ENCODE measurements around the gene SNRNP40. TPM values are rescaled to one million over a fixed set of nuclear protein-coding genes. Genes with fewer than 3 reads are reported as not detected.

Gene SNRNP40
- total RNA-seq, 4 donors from 2014 or later: 22.9 to 63.5 (median 34.3) TPM

DNA sequence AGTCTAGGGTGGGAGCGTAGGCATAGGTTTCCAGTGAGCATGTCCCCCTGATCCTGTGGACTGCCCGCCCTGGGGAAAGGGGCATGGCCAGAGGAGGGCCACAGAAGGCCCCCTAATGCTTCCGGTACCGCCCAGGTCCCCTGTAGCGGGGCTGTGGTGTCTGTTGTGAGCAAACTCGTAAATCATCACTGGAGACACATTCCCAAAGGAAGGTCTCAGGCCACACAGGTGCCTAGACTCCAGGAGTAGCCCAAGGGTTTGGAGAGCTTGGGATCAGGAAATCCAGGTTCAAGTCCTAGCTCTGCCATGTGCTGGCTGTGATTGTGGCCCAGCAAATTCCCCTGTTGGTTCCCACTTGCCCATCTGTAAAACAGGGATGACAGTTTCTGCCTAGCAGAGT lies 77.1 kb downstream of the SNRNP40 start:
- Histone ChIP-seq H3K4me1 (peaks cover 0 to 15% (median 0%) of the 10 kb centered on the region in 4 donors), H3K27ac (no peak overlapping the region), H3K4me3 (no peak overlapping the region), H3K27me3 (no peaks in the 10 kb centered on the region), H3K9me3 (no peaks in the 10 kb centered on the region), H3K36me3 (no peaks in the 10 kb centered on the region)
- no peak for DNase-seq
- TF ChIP-seq POLR2A (IDR thresholded peaks at IDR 0.05): no peak
- TF ChIP-seq, protein P1, sequence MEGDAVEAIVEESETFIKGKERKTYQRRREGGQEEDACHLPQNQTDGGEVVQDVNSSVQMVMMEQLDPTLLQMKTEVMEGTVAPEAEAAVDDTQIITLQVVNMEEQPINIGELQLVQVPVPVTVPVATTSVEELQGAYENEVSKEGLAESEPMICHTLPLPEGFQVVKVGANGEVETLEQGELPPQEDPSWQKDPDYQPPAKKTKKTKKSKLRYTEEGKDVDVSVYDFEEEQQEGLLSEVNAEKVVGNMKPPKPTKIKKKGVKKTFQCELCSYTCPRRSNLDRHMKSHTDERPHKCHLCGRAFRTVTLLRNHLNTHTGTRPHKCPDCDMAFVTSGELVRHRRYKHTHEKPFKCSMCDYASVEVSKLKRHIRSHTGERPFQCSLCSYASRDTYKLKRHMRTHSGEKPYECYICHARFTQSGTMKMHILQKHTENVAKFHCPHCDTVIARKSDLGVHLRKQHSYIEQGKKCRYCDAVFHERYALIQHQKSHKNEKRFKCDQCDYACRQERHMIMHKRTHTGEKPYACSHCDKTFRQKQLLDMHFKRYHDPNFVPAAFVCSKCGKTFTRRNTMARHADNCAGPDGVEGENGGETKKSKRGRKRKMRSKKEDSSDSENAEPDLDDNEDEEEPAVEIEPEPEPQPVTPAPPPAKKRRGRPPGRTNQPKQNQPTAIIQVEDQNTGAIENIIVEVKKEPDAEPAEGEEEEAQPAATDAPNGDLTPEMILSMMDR (IDR thresholded peaks at IDR 0.05): no peak

GRCh38 chr1:31218705-31219104 lies 77.9 kb downstream of the SNRNP40 start:
- no peak for DNase-seq
- H3K4me1 ChIP-seq: peaks cover 0 to 9% (median 0%) of the 10 kb centered on the region in 4 donors
- no peak for TF ChIP-seq POLR2A (IDR thresholded peaks at IDR 0.05)
- TF ChIP-seq, protein P1 (IDR thresholded peaks at IDR 0.05): no peak
- no peaks in the 10 kb centered on the region for H3K9me3 ChIP-seq
- no peak overlapping the region for H3K4me3 ChIP-seq
- no peaks in the 10 kb centered on the region for H3K36me3 ChIP-seq
- no peak overlapping the region for H3K27ac ChIP-seq
- H3K27me3 ChIP-seq: no peaks in the 10 kb centered on the region

GRCh38 chr1:31216016-31216415 lies 80.6 kb downstream of the SNRNP40 start:
- H3K27ac ChIP-seq: no peak overlapping the region
- H3K36me3 ChIP-seq: no peaks in the 10 kb centered on the region
- TF ChIP-seq POLR2A (IDR thresholded peaks at IDR 0.05): no peak
- TF ChIP-seq, protein P1 (IDR thresholded peaks at IDR 0.05): no peak
- H3K4me3 ChIP-seq: no peak overlapping the region
- DNase-seq: peak in 2 of 3 donors; percentile 75 to 82
- H3K4me1 ChIP-seq: peaks cover 0 to 8% (median 0%) of the 10 kb centered on the region in 4 donors
- H3K27me3 ChIP-seq: no peaks in the 10 kb centered on the region
- no peaks in the 10 kb centered on the region for H3K9me3 ChIP-seq

- TF ChIP-seq POLR2A (IDR thresholded peaks at IDR 0.05): no peak
- TF ChIP-seq, protein P1 (IDR thresholded peaks at IDR 0.05): no peak
- DNase-seq: no peak
- Histone ChIP-seq H3K36me3 (no peaks in the 10 kb centered on the region), H3K27me3 (no peaks in the 10 kb centered on the region), H3K27ac (no peak overlapping the region), H3K4me3 (no peak overlapping the region), H3K4me1 (peaks cover 0 to 8% (median 0%) of the 10 kb centered on the region in 4 donors), H3K9me3 (no peaks in the 10 kb centered on the region)
These were observed 81.5 kb downstream of the SNRNP40 start for GRCh38 chr1:31215065-31215570.

DNA sequence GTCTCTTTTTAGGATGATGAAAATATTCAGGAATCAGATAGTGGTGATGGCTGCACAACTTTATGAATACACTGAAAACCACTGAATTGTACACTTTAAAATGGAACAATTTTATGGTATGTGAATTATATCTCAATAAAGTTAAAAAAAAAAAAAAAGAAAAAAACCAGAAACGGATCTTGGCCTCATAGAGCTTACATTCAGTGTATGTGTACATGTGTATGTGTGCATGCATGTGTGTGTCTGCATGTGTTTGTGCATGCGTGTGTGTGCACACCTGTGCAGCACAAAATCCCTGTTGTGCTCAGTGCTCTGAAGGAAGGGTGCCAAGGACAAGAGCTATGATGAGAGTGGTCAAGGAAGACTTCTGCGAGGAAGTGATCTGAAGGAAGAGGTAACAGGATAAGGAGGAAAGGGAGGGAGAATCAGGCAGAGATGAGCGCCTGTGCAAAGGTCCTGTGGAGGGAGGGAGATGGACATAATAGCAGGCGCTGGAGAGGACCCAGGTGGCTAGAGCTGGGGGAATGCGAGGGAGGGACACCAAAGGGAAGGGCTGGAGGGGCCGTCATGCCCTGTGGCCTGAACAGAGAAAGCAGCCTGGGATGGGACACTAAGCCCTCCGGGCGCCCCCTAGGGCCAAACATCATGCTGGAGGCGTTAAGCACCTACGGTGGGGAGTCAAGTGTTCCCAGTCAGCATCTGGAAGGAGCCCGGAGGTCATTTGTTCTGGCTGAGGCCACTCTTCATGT lies 82.1 kb downstream of the SNRNP40 start:
- H3K36me3 ChIP-seq: no peaks in the 10 kb centered on the region
- H3K27me3 ChIP-seq: no peaks in the 10 kb centered on the region
- DNase-seq: no peak
- H3K9me3 ChIP-seq: no peaks in the 10 kb centered on the region
- peaks cover 0 to 8% (median 0%) of the 10 kb centered on the region in 4 donors for H3K4me1 ChIP-seq
- H3K27ac ChIP-seq: no peak overlapping the region
- TF ChIP-seq POLR2A (IDR thresholded peaks at IDR 0.05): no peak
- TF ChIP-seq, protein P1 (IDR thresholded peaks at IDR 0.05): no peak
- H3K4me3 ChIP-seq: no peak overlapping the region

Other genes with a start within 250 kb of the SNRNP40 start
- gene PUM1, start 231.1 kb downstream of the SNRNP40 start, total RNA-seq: 100 to 1,000 TPM in 1 of 4 donors, 10 to 100 TPM in 3; 61.6 to 109 (median 76.9) TPM
- gene NKAIN1, start 56.9 kb downstream of the SNRNP40 start, total RNA-seq: not detected
- 1 to 10 TPM; 5.4 to 9.8 (median 8.1) TPM for gene ZCCHC17, start 244 bp upstream of the SNRNP40 start, total RNA-seq
- 10 to 100 TPM in 1 of 4 donors, 1 to 10 TPM in 1, not detected in 2; 2.7 to 15.7 TPM for gene FABP3, start 76.3 kb upstream of the SNRNP40 start, total RNA-seq
- gene SERINC2, start 116.4 kb upstream of the SNRNP40 start, total RNA-seq: 100 to 1,000 TPM in 3 of 4 donors, 10 to 100 TPM in 1; 36.3 to 229 (median 210) TPM